ENCODE results near the gene CFL1.

The CFL1 gene

DNA sequence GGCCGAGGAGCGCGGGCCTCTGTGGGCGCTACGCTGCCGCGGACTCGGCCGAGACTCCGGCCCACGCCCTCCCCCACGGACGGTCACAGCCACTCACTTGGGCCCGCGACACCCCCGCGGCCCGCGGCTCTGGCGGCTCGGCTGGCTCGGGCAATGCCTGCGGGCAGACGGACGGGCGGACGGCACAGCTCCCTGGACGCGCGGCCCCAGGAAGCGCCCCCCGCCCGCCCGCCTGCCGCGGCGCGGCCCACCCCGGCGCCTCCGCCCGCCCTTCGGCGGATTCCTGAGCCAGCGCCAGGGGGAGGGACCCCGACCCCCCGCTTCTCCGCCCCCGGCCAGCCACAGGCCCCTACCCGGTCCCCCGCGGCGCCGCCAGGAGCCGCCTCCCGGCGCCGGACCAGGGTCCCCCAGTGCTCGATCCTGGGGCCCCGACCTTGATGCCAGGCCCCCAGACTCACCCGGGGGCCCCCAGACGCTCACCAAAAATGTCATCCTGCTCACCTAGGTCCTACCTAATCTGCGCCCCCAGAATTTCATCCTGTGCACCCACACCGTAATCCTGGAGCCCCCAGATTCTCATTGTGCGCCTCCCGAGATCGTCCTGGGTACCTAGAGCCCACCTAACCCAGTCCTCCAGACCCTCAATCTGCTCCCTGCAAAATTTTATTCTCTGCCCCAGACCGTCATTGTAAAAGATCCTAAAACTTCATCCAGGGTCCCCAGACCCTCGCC lies 14.8 kb upstream of the CFL1 start, which contains the start of gene EFEMP2:
TSS of gene EFEMP2 (minus strand) at position 215 of the 732 bp plus-strand sequence. CDS start 446 bp downstream, outside the sequence.
- TF ChIP-seq CTCF (IDR thresholded peaks at IDR 0.05; ENCODE audit: low read depth, low read length), result no peak
- no peak for DNase-seq
- peak within 1 kb of the TSS; percentile 54 for H3K27ac ChIP-seq
- no peaks in the 10 kb centered on the region for H3K9me3 ChIP-seq (ENCODE audit: severe bottlenecking)
- peaks cover 5% of the 10 kb centered on the region for H3K36me3 ChIP-seq
- no peaks in the 10 kb centered on the region for H3K27me3 ChIP-seq (ENCODE audit: insufficient read depth, low read depth, severe bottlenecking)
- peak within 1 kb of the TSS; percentile 74 for H3K4me3 ChIP-seq (ENCODE audit: low read depth, low read length)

GRCh38 chr11:65871811-65872548 lies 14.0 kb upstream of the CFL1 start:
- H3K27me3 ChIP-seq (ENCODE audit: insufficient read depth, low read depth, severe bottlenecking), result no peaks in the 10 kb centered on the region
- no peaks in the 10 kb centered on the region for H3K9me3 ChIP-seq (ENCODE audit: severe bottlenecking)
- peaks cover 11% of the 10 kb centered on the region for H3K36me3 ChIP-seq
- peak overlapping the region; percentile 52 for H3K27ac ChIP-seq
- TF ChIP-seq CTCF (IDR thresholded peaks at IDR 0.05; ENCODE audit: low read depth, low read length), result peak; percentile 27; the same call in 1 of the 2 replicates
- H3K4me3 ChIP-seq (ENCODE audit: low read depth, low read length), result peak overlapping the region; percentile 74
- DNase-seq, result peak; percentile 55

- no peak for DNase-seq
- Histone ChIP-seq H3K27ac (no peak overlapping the region), H3K27me3 (ENCODE audit: insufficient read depth, low read depth, severe bottlenecking) (no peaks in the 10 kb centered on the region), H3K4me3 (ENCODE audit: low read depth, low read length) (no peak overlapping the region), H3K36me3 (peaks cover 21% of the 10 kb centered on the region), H3K9me3 (ENCODE audit: severe bottlenecking) (no peaks in the 10 kb centered on the region)
- TF ChIP-seq CTCF (IDR thresholded peaks at IDR 0.05; ENCODE audit: low read depth, low read length), result no peak
Observed at GRCh38 chr11:65870706-65871681, 13.0 kb upstream of the CFL1 start.

DNA sequence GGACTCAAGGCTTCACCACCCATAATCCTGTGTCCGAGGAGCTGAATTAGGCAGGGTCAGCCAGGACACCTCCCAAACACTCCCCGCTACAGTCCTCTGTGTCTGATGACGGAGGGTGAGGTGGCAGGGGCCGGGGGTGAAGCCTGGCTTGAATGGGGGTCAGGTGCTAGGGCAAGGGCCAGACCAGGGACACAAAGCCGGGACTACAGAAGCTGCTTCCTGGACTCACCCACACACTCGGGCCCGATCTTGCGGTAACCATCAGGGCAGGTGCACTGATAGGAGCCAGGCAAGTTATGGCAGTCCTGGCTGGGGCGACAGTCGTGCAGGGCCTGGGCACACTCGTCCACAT lies 12.3 kb upstream of the CFL1 start:
- no peak for DNase-seq
- Histone ChIP-seq H3K27ac (no peak overlapping the region), H3K27me3 (ENCODE audit: insufficient read depth, low read depth, severe bottlenecking) (no peaks in the 10 kb centered on the region), H3K9me3 (ENCODE audit: severe bottlenecking) (no peaks in the 10 kb centered on the region), H3K36me3 (peaks cover 28% of the 10 kb centered on the region), H3K4me3 (ENCODE audit: low read depth, low read length) (no peak overlapping the region)
- TF ChIP-seq CTCF (IDR thresholded peaks at IDR 0.05; ENCODE audit: low read depth, low read length), result no peak

DNA sequence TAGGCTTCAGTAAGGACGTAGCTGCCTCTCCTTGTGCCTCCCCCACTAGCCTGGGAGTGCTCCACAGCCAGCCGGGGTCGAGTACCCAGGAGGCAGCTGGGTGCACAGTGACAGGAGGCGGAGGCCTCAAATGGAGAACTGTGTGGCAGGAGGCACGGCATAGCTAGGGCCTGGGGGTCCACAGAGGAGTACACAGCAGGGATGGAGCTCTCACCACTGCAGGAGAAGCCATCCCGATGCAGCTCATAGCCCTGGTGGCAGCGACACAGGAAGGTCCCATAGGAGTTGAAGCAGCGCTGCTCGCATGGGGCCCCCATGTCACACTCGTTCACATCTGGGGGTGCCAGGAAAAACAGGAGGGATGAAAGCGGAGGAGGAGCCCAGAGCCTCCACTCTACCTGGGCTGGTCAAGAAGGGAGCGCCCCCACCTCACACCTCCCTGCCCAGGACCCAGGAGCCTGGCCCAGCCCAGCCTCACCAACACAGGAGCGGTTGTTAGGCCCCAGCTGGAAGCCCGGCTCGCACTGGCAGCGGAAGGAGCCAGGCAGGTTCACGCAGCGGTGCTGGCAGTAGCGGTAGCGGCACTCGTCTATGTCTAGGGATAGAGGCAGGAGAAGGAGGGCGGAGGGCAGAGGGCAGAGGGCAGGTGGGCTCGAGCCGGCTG lies 11.8 kb upstream of the CFL1 start:
- Histone ChIP-seq H3K36me3 (peaks cover 33% of the 10 kb centered on the region), H3K27ac (no peak overlapping the region), H3K4me3 (ENCODE audit: low read depth, low read length) (no peak overlapping the region), H3K27me3 (ENCODE audit: insufficient read depth, low read depth, severe bottlenecking) (no peaks in the 10 kb centered on the region), H3K9me3 (ENCODE audit: severe bottlenecking) (no peaks in the 10 kb centered on the region)
- TF ChIP-seq CTCF (IDR thresholded peaks at IDR 0.05; ENCODE audit: low read depth, low read length), result no peak
- DNase-seq, result no peak
